Neural cell (in vitro differentiated cells): Measurements from ENCODE around the gene ARL5A.

Source experiments
- EP300 ChIP-seq: fragments of 450-650 bp; conservative IDR thresholded peaks from 2 replicates; pipeline ENCODE4 v1.6.1; 2014; ENCODE audit warnings: antibody characterized with exemption, mild to moderate bottlenecking, moderate library complexity; ENCODE audit not compliant: poor library complexity, severe bottlenecking
- POLR2AphosphoS5 ChIP-seq: IDR thresholded peaks from 2 replicates; pipeline ENCODE4 v1.6.1; 2012

DNA sequence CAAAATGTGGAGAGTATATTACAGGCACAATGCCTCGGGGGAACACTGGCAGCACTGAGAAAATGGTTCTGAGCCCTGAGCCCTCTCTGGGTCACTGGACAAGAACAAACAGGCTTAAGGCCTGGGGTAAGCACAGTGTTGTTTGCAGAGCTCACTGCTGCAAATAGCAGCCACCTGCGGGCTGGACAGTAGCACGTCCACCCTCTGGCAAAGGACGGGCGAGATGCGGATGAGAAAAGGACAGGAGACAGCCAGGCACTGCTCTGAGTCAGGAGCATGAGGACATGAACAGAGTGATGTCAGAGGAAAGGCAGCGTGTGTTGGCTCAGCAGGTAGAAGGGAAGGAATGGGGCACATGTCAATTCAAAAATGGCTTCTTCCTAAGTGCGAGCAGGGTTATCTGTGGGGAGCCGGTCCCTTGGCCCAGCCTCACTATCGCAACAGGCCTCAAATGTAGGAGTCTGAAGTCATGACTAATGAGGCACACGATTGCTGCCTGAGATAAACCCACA is 68.0 kb downstream of the ARL5A start:
- TF ChIP-seq EP300 (no peak), POLR2AphosphoS5 (no peak)
